Measurements from ENCODE around the gene ASPG.

Gene ASPG

GRCh38 chr14:104141621-104142091 is 56.2 kb downstream of the ASPG start:
- ChIA-PET POLR2A (no interaction called here), CTCF (interaction anchor here (1.4 kb wide), 1 partner anchor 423 kb away, joined by 5 read pairs; no protein-coding TSS in a partner anchor)
- TF ChIP-seq CTCF (IDR thresholded peaks at IDR 0.05; ENCODE audit: control extremely low read depth, extremely low read depth, low read depth, missing control alignments) = no peak
- no peak for DNase-seq (ENCODE audit: extremely low spot score)

GRCh38 chr14:104142136-104142945 is 56.8 kb downstream of the ASPG start:
- POLR2A ChIA-PET = no interaction called here
- CTCF ChIA-PET = interaction anchor here (0.8 to 1.4 kb wide), 3 partner anchors 422 to 498 kb away, joined by 3 to 5 read pairs (median 4); no protein-coding TSS in a partner anchor
- no peak for TF ChIP-seq CTCF (IDR thresholded peaks at IDR 0.05; ENCODE audit: control extremely low read depth, extremely low read depth, low read depth, missing control alignments)
- DNase-seq (ENCODE audit: extremely low spot score) = no peak

- DNase-seq (ENCODE audit: extremely low spot score) = no peak
- ChIA-PET CTCF (interaction anchor here (0.8 to 1.9 kb wide), 3 partner anchors 65 to 497 kb away, joined by 3 to 5 read pairs (median 4); no protein-coding TSS in a partner anchor), POLR2A (no interaction called here)
- no peak for TF ChIP-seq CTCF (IDR thresholded peaks at IDR 0.05; ENCODE audit: control extremely low read depth, extremely low read depth, low read depth, missing control alignments)
Measured at GRCh38 chr14:104142946-104143470, 57.5 kb downstream of the ASPG start.

- no peak for DNase-seq (ENCODE audit: extremely low spot score)
- no peak for TF ChIP-seq CTCF (IDR thresholded peaks at IDR 0.05; ENCODE audit: control extremely low read depth, extremely low read depth, low read depth, missing control alignments)
- POLR2A ChIA-PET = no interaction called here
- CTCF ChIA-PET = interaction anchor here (1.2 to 2.1 kb wide), 3 partner anchors 66 to 496 kb away, joined by 4 to 11 read pairs (median 5); no protein-coding TSS in a partner anchor
Measured at GRCh38 chr14:104143521-104144452, 58.3 kb downstream of the ASPG start.

GRCh38 chr14:104144453-104144790 is 58.9 kb downstream of the ASPG start:
- ChIA-PET CTCF (interaction anchor here (1.1 to 2.1 kb wide), 3 partner anchors 67 to 421 kb away, joined by 3 to 11 read pairs (median 5); no protein-coding TSS in a partner anchor), POLR2A (no interaction called here)
- no peak for TF ChIP-seq CTCF (IDR thresholded peaks at IDR 0.05; ENCODE audit: control extremely low read depth, extremely low read depth, low read depth, missing control alignments)
- no peak for DNase-seq (ENCODE audit: extremely low spot score)
